ENCODE results near the gene IL17REL.

Gene IL17REL

GRCh38 chr22:50027639-50028537 lies 15.3 kb upstream of the IL17REL start:
- Mint-ChIP-seq H3K27me3 (ENCODE audit: low read depth) (peaks cover 36% of the 10 kb centered on the region), H3K4me3 (no peak overlapping the region), H3K27ac (no peak overlapping the region), H3K9me3 (no peaks in the 10 kb centered on the region), H3K36me3 (ENCODE audit: low read depth) (no peaks in the 10 kb centered on the region), H3K4me1 (no peaks in the 10 kb centered on the region)
- no peak for TF ChIP-seq CTCF (IDR thresholded peaks at IDR 0.05; ENCODE audit: unreplicated experiment in 3 of 3)

GRCh38 chr22:50025993-50026392 lies 13.4 kb upstream of the IL17REL start:
- TF ChIP-seq CTCF (IDR thresholded peaks at IDR 0.05; ENCODE audit: unreplicated experiment in 3 of 3), result no peak
- Mint-ChIP-seq H3K27me3 (ENCODE audit: low read depth) (peaks cover 32% of the 10 kb centered on the region), H3K4me1 (no peaks in the 10 kb centered on the region), H3K27ac (no peak overlapping the region), H3K36me3 (ENCODE audit: low read depth) (no peaks in the 10 kb centered on the region), H3K9me3 (no peaks in the 10 kb centered on the region), H3K4me3 (no peak overlapping the region)

- H3K36me3 Mint-ChIP-seq (ENCODE audit: low read depth), result no peaks in the 10 kb centered on the region
- peaks cover 18% of the 10 kb centered on the region for H3K27me3 Mint-ChIP-seq (ENCODE audit: low read depth)
- H3K9me3 Mint-ChIP-seq, result peaks cover 5% of the 10 kb centered on the region
- H3K4me3 Mint-ChIP-seq, result no peak overlapping the region
- H3K4me1 Mint-ChIP-seq, result peaks cover 9% of the 10 kb centered on the region
- H3K27ac Mint-ChIP-seq, result no peak overlapping the region
- TF ChIP-seq CTCF (IDR thresholded peaks at IDR 0.05; ENCODE audit: unreplicated experiment in 3 of 3), result no peak
Measured at GRCh38 chr22:50022171-50022819, 9.7 kb upstream of the IL17REL start.

GRCh38 chr22:50020606-50021005 lies 8.0 kb upstream of the IL17REL start:
- H3K9me3 Mint-ChIP-seq, result peaks cover 5% of the 10 kb centered on the region
- H3K27ac Mint-ChIP-seq, result no peak overlapping the region
- H3K27me3 Mint-ChIP-seq (ENCODE audit: low read depth), result peaks cover 15% of the 10 kb centered on the region
- H3K36me3 Mint-ChIP-seq (ENCODE audit: low read depth), result no peaks in the 10 kb centered on the region
- no peak overlapping the region for H3K4me3 Mint-ChIP-seq
- TF ChIP-seq CTCF (IDR thresholded peaks at IDR 0.05; ENCODE audit: unreplicated experiment in 3 of 3), result no peak
- peaks cover 9% of the 10 kb centered on the region for H3K4me1 Mint-ChIP-seq

- peaks cover 5% of the 10 kb centered on the region for H3K9me3 Mint-ChIP-seq
- H3K27ac Mint-ChIP-seq, result no peak overlapping the region
Measured at GRCh38 chr22:50019316-50019715, 6.8 kb upstream of the IL17REL start.

More at GRCh38 chr22:50019316-50019715, 6.8 kb upstream of the IL17REL start:
- Mint-ChIP-seq H3K4me1 (peaks cover 9% of the 10 kb centered on the region), H3K4me3 (no peak overlapping the region), H3K27me3 (ENCODE audit: low read depth) (peaks cover 9% of the 10 kb centered on the region), H3K36me3 (ENCODE audit: low read depth) (no peaks in the 10 kb centered on the region)
- TF ChIP-seq CTCF (IDR thresholded peaks at IDR 0.05; ENCODE audit: unreplicated experiment in 3 of 3), result no peak
